DND-41 (cell line): Measurements from ENCODE around the gene TTC13.

Experiments used
- ATAC-seq: fragments of 200-7000 bp; cut with Tn5 transposase; 3 replicates; pipeline ENCODE4 v1.9.1; 2021; ENCODE audit warnings: low read depth; ENCODE audit not compliant: insufficient read depth
- DNase-seq: peaks from one replicate; pipeline ENCODE4 v3.0.0-alpha.2; 2020
- H2AFZ ChIP-seq: 2 replicates; pipeline ENCODE4 v1.6.0; 2012; ENCODE audit warnings: low read depth, low read length
- H3K27ac ChIP-seq: 2 replicates; pipeline ENCODE4 v1.5.1; 2012; ENCODE audit warnings: low read length, inconsistent platforms
- H3K27me3 ChIP-seq: fragments of 200-600 bp; sonication (generic); 2 replicates; pipeline ENCODE4 v1.6.0; 2012; ENCODE audit warnings: low read length, mild to moderate bottlenecking, inconsistent platforms; ENCODE audit not compliant: insufficient read depth, poor library complexity
- H3K36me3 ChIP-seq: 2 replicates; pipeline ENCODE4 v1.5.1; 2012; ENCODE audit warnings: low read length, inconsistent platforms; ENCODE audit not compliant: insufficient read depth
- H3K4me1 ChIP-seq: 2 replicates; pipeline ENCODE4 v1.5.1; 2012; ENCODE audit warnings: mild to moderate bottlenecking, low read length; ENCODE audit not compliant: insufficient read depth
- H3K4me2 ChIP-seq: 2 replicates; pipeline ENCODE4 v1.6.0; 2012; ENCODE audit warnings: mild to moderate bottlenecking, moderate library complexity, low read length, inconsistent platforms; ENCODE audit not compliant: insufficient read depth
- H3K4me3 ChIP-seq, 2 experiments: fragments of 200-600 bp in 1 of 2; shearing (Covaris generic) in 1 of 2; 2 replicates each; pipeline ENCODE4 v1.5.1; 2012 to 2016; ENCODE audit warnings: inconsistent platforms in 2 of 2, low read length in 2 of 2, mild to moderate bottlenecking in 2 of 2, low read depth in 1 of 2, moderate library complexity in 1 of 2
- H3K79me2 ChIP-seq: 2 replicates; pipeline ENCODE4 v1.6.0; 2012; ENCODE audit warnings: low read length, inconsistent platforms; ENCODE audit not compliant: insufficient read depth
- H3K9ac ChIP-seq: 2 replicates; pipeline ENCODE4 v1.6.0; 2012; ENCODE audit warnings: low read depth, mild to moderate bottlenecking, inconsistent platforms, low read length, moderate library complexity
- H3K9me3 ChIP-seq: 2 replicates; pipeline ENCODE4 v1.5.1; 2012; ENCODE audit warnings: low read length, moderate library complexity, mild to moderate bottlenecking, inconsistent platforms; ENCODE audit not compliant: insufficient read depth, severe bottlenecking
- H4K20me1 ChIP-seq: 2 replicates; pipeline ENCODE4 v1.6.0; 2012; ENCODE audit warnings: low read length; ENCODE audit not compliant: insufficient read depth
- EZH2 ChIP-seq: IDR thresholded peaks from 3 replicates; pipeline ENCODE4 v1.6.1; 2012; ENCODE audit warnings: borderline replicate concordance, low read depth, mild to moderate bottlenecking, moderate library complexity, low read length, inconsistent platforms; ENCODE audit not compliant: severe bottlenecking
- TF ChIP-seq, protein P1 (sequence below): IDR thresholded peaks from 2 replicates; pipeline ENCODE4 v1.5.1; 2012; ENCODE audit warnings: borderline replicate concordance, low read length, moderate library complexity, mild to moderate bottlenecking; ENCODE audit not compliant: poor library complexity, severe bottlenecking; ENCODE audit errors: extremely low read depth

The TTC13 gene

DNA sequence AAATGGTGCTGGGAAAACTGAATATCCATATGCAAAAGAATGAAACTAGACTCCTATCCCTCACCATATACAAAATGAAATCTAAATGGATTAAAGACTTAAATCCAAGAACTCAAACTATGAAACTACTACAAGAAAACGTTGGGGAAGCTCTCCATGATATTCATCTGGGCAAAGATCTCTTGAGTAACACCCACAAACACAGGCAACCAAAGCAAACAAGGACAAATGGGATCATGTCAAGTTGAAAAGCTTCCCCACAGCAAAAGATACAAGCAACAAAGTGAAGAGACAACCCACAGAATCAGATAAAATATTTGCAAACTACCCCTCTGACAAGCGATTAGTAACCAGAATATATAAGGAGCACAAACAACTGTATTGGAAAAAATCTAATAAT is 13.8 kb downstream of the TTC13 start:
- H3K27ac ChIP-seq: no peak overlapping the region
- DNase-seq (no peak), ATAC-seq (no peak)
- H3K27me3 ChIP-seq: no peaks in the 10 kb centered on the region
- H3K9ac ChIP-seq: no peak overlapping the region
- no peaks in the 10 kb centered on the region for H3K9me3 ChIP-seq
- H2AFZ ChIP-seq: no peak overlapping the region
- no peak overlapping the region for H3K4me3 ChIP-seq
- H3K79me2 ChIP-seq: peaks cover 13% of the 10 kb centered on the region; the same call in 1 of the 2 replicates
- no peak for TF ChIP-seq EZH2
- TF ChIP-seq, protein P1, sequence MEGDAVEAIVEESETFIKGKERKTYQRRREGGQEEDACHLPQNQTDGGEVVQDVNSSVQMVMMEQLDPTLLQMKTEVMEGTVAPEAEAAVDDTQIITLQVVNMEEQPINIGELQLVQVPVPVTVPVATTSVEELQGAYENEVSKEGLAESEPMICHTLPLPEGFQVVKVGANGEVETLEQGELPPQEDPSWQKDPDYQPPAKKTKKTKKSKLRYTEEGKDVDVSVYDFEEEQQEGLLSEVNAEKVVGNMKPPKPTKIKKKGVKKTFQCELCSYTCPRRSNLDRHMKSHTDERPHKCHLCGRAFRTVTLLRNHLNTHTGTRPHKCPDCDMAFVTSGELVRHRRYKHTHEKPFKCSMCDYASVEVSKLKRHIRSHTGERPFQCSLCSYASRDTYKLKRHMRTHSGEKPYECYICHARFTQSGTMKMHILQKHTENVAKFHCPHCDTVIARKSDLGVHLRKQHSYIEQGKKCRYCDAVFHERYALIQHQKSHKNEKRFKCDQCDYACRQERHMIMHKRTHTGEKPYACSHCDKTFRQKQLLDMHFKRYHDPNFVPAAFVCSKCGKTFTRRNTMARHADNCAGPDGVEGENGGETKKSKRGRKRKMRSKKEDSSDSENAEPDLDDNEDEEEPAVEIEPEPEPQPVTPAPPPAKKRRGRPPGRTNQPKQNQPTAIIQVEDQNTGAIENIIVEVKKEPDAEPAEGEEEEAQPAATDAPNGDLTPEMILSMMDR: no peak
- H4K20me1 ChIP-seq: peaks cover 13% of the 10 kb centered on the region; the same call in 1 of the 2 replicates
- no peaks in the 10 kb centered on the region for H3K4me1 ChIP-seq
- no peak overlapping the region for H3K4me2 ChIP-seq
- peaks cover 3% of the 10 kb centered on the region; the same call in 1 of the 2 replicates for H3K36me3 ChIP-seq

DNA sequence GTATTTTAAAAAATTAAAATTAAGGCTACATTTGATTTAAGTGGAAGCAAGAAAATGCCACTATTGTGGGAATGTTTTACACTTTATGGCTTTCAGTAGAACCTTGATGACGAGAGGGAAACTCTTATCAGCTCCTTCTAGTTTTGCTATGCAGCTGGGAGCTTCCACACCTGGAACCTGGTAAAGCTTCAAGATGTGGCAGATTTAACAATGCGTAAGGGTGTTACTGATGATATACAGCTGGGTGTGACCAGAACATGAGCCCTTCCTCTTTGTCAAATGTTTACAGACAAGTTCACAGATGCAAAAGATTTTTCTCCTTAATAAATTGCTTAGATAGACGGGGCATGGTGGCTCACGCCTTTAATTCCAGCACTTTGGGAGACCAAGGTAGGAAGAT is 20.3 kb downstream of the TTC13 start:
- Histone ChIP-seq H3K4me2 (no peak overlapping the region), H3K9me3 (no peaks in the 10 kb centered on the region), H3K79me2 (peaks cover 3% of the 10 kb centered on the region; the same call in 1 of the 2 replicates), H3K27ac (no peak overlapping the region), H4K20me1 (no peaks in the 10 kb centered on the region), H2AFZ (no peak overlapping the region), H3K4me1 (no peaks in the 10 kb centered on the region), H3K9ac (no peak overlapping the region), H3K4me3 (no peak overlapping the region), H3K36me3 (peaks cover 14% of the 10 kb centered on the region; the same call in 1 of the 2 replicates), H3K27me3 (no peaks in the 10 kb centered on the region)
- TF ChIP-seq, protein P1: no peak
- TF ChIP-seq EZH2: no peak
- DNase-seq (no peak), ATAC-seq (no peak)

DNA sequence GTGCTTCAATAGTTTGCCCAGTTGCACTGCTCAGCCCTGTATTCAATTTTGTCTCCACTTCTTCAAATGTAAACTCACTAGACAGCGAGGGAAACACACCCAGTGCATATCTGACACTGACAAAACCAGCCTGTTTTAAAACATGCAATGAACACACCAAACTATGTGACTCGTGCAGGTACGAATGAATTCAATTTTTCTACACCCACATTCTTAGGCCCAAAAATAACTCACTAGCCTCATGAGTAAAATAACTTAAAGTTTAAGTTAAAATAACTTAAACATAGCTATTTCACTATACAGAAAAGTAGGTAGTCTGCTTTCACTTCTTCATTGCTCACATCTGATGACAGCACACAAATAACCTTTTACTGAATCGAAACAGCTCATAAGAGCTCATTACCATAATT is 21.1 kb downstream of the TTC13 start:
- H4K20me1 ChIP-seq: no peaks in the 10 kb centered on the region
- ATAC-seq (no peak), DNase-seq (no peak)
- no peaks in the 10 kb centered on the region for H3K9me3 ChIP-seq
- no peak overlapping the region for H3K27ac ChIP-seq
- no peak overlapping the region for H2AFZ ChIP-seq
- TF ChIP-seq EZH2: no peak
- TF ChIP-seq, protein P1: no peak
- H3K4me2 ChIP-seq: no peak overlapping the region
- peaks cover 18% of the 10 kb centered on the region; the same call in 1 of the 2 replicates for H3K36me3 ChIP-seq
- H3K4me1 ChIP-seq: no peaks in the 10 kb centered on the region
- H3K79me2 ChIP-seq: peaks cover under 1% of the 10 kb centered on the region; the same call in 1 of the 2 replicates
- no peak overlapping the region for H3K9ac ChIP-seq
- no peaks in the 10 kb centered on the region for H3K27me3 ChIP-seq
- H3K4me3 ChIP-seq: no peak overlapping the region
